BLaER1 treated with 17β-estradiol and CSF1 and Interleukin-3, amounts not matched to agents 10 nM and 100 nM (cell line): ENCODE measurements around the gene RTP2.

Experiments used
- H3K27ac ChIP-seq, 11 experiments: shearing (Covaris generic); formaldehyde crosslinking; 2 replicates each; pipeline ENCODE4 v1.8.1; 2022
- H3K27me3 ChIP-seq, 11 experiments: shearing (Covaris generic); formaldehyde crosslinking; 2 replicates each; pipeline ENCODE4 v1.8.1; 2022
- H3K36me3 ChIP-seq, 11 experiments: shearing (Covaris generic); formaldehyde crosslinking; 2 replicates each; pipeline ENCODE4 v1.8.1; 2022
- H3K4me1 ChIP-seq, 10 experiments: shearing (Covaris generic); formaldehyde crosslinking; 2 replicates each; pipeline ENCODE4 v1.8.1; 2022
- H3K4me2 ChIP-seq, 11 experiments: shearing (Covaris generic); formaldehyde crosslinking; 2 replicates each; pipeline ENCODE4 v1.8.1; 2022
- H3K4me3 ChIP-seq, 10 experiments: shearing (Covaris generic); formaldehyde crosslinking; 2 replicates each; pipeline ENCODE4 v1.8.1; 2022
- H3K9ac ChIP-seq, 11 experiments: shearing (Covaris generic); formaldehyde crosslinking; 2 replicates each; pipeline ENCODE4 v1.8.1; 2022
- H3K9me3 ChIP-seq, 11 experiments: shearing (Covaris generic); formaldehyde crosslinking; replicated peaks in 1 of 11; 2 replicates each; pipeline ENCODE4 v1.8.1; 2022
- H4K20me1 ChIP-seq, 11 experiments: shearing (Covaris generic); formaldehyde crosslinking; 2 replicates each; pipeline ENCODE4 v1.8.1; 2022
- Cebpa-rat ChIP-seq, 11 experiments: shearing (Covaris generic); IDR thresholded peaks; 2 replicates each; pipeline ENCODE4 v1.8.1; 2022

The RTP2 gene

GRCh38 chr3:187726564-187726963, 24.2 kb upstream of the RTP2 start:
- Histone ChIP-seq H3K4me3 (no peak overlapping the region), H3K27me3 (no peaks in the 10 kb centered on the region), H3K4me1 (peaks cover 0 to 10% (median 5%) of the 10 kb centered on the region in 10 experiments; a peak in 5 of 20 replicates), H3K9me3 (no peaks in the 10 kb centered on the region), H3K9ac (peak overlapping the region in 1 of 11 experiments; percentile 28; a peak in 2 of 22 replicates), H3K36me3 (peaks cover 95 to 100% (median 99%) of the 10 kb centered on the region in 11 experiments), H4K20me1 (peaks cover 19 to 99% (median 86%) of the 10 kb centered on the region in 11 experiments; a peak in 20 of 22 replicates), H3K27ac (no peak overlapping the region; a peak in 1 of 22 replicates), H3K4me2 (no peak overlapping the region)
- no peak for TF ChIP-seq Cebpa-rat (IDR thresholded peaks at IDR 0.05)

DNA sequence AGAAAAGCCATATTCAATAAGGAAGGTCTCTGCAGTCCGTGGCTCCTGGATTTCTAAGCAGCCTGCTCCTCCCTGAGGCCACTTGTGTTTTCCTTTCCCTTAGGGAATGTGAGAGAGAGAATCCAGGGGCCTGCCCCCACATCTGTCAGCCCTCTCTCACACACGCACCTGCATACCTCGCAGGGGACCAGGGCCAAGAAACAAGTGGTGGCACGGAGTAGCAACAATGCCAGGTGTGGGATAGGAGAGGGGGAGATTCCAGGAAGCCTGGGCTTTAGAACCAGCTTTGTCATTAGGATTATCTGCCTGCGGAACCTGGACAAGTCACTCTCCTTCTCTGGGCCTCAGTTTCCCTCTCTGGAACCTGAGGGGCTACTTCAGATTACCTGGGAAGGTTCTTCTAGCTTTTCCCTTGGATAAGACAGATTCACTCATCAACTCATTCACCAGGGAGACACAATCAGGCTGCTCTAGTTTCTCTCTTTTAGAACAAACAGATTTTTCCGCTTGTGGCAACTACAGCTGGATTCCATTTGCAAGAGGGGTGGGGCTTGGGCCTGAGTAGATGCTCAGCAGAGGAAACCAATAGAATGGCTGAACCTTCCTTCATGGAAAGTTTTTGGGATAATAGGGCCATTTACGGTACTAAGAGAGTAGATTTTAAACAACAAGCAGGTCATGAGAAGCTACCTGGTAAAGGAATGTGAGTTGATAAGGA, 23.5 kb upstream of the RTP2 start:
- no peak for TF ChIP-seq Cebpa-rat (IDR thresholded peaks at IDR 0.05)
- Histone ChIP-seq H3K4me3 (no peak overlapping the region), H3K27ac (no peak overlapping the region), H3K36me3 (peaks cover 95 to 100% (median 99%) of the 10 kb centered on the region in 11 experiments), H3K9me3 (no peaks in the 10 kb centered on the region), H3K4me1 (peaks cover 0 to 10% (median 5%) of the 10 kb centered on the region in 10 experiments; a peak in 5 of 20 replicates), H3K4me2 (no peak overlapping the region), H3K27me3 (no peaks in the 10 kb centered on the region), H3K9ac (no peak overlapping the region), H4K20me1 (peaks cover 19 to 99% (median 84%) of the 10 kb centered on the region in 11 experiments; a peak in 20 of 22 replicates)

- no peak overlapping the region for H3K27ac ChIP-seq
- no peak overlapping the region for H3K4me2 ChIP-seq
- H3K4me3 ChIP-seq, result no peak overlapping the region
- no peak for TF ChIP-seq Cebpa-rat (IDR thresholded peaks at IDR 0.05)
- peaks cover 0 to 10% (median 5%) of the 10 kb centered on the region in 10 experiments; a peak in 5 of 20 replicates for H3K4me1 ChIP-seq
- H3K9me3 ChIP-seq, result no peaks in the 10 kb centered on the region
- H4K20me1 ChIP-seq, result peaks cover 19 to 99% (median 78%) of the 10 kb centered on the region in 11 experiments; a peak in 20 of 22 replicates
- H3K27me3 ChIP-seq, result no peaks in the 10 kb centered on the region
- peaks cover 95 to 100% (median 98%) of the 10 kb centered on the region in 11 experiments for H3K36me3 ChIP-seq
- no peak overlapping the region for H3K9ac ChIP-seq
Observed at GRCh38 chr3:187725224-187725623, 22.9 kb upstream of the RTP2 start.

DNA sequence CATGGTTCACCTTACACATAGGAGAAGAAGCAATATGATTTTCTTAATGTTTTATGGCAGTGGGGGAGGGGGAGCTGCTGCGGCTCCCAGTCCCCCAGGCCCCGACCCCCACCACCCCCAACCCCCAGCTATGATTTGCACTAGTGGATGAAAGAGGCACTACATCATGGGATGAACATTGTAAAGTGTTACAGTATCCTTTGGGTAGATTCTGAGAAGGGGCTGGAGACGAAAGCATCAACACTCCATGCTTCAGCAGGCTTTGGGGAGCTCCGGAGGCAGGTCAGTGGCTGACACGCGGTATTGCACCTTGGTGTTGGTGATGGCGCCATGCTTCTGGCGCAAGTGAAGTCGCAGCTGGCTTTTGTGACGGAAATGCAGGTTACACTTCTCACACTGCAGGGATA, 19.9 kb upstream of the RTP2 start:
- Histone ChIP-seq H3K36me3 (peaks cover 67 to 73% (median 69%) of the 10 kb centered on the region in 11 experiments), H3K27me3 (no peaks in the 10 kb centered on the region)

DNA sequence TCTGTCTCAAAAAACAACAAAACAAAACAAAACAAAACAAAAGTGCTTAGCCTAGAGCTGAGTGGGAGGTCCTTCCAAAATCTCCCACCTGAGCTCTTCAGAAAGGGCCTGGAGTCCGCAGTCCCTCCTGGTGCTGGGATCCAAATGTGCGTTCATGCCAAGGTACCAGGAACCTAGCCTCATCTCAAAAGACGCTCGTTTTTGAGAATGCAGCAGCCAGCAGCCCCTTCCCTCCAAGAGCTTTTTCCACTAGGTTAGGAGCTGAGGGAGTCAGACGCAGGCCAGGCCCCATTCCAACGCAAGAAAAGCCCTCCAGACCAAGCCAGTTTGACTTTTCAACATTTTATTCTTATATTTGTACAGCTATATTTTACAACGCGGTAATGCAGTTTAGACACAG, 18.7 kb upstream of the RTP2 start:
- Histone ChIP-seq H3K27ac (no peak overlapping the region), H3K36me3 (peaks cover 55 to 62% (median 57%) of the 10 kb centered on the region in 11 experiments), H3K4me1 (0 out of 20 replicates have a peak, but pooled peaks cover 0 to under 1% (median 0%) of the 10 kb centered on the region in 10 experiments), H3K4me2 (no peak overlapping the region), H3K27me3 (no peaks in the 10 kb centered on the region), H3K4me3 (no peak overlapping the region), H3K9ac (no peak overlapping the region), H3K9me3 (no peaks in the 10 kb centered on the region), H4K20me1 (peaks cover 8 to 66% (median 40%) of the 10 kb centered on the region in 11 experiments; a peak in 18 of 22 replicates)
- no peak for TF ChIP-seq Cebpa-rat (IDR thresholded peaks at IDR 0.05)

More for the DNA sequence above, 19.9 kb upstream of the RTP2 start:
- Histone ChIP-seq H3K4me2 (no peak overlapping the region), H3K27ac (no peak overlapping the region), H3K4me3 (no peak overlapping the region), H3K9ac (no peak overlapping the region), H3K9me3 (no peaks in the 10 kb centered on the region), H4K20me1 (peaks cover 13 to 78% (median 52%) of the 10 kb centered on the region in 11 experiments; a peak in 19 of 22 replicates), H3K4me1 (no peaks in the 10 kb centered on the region)
- TF ChIP-seq Cebpa-rat (IDR thresholded peaks at IDR 0.05), result no peak

GRCh38 chr3:187720337-187720670, 17.9 kb upstream of the RTP2 start:
- Histone ChIP-seq H3K27me3 (no peaks in the 10 kb centered on the region), H3K4me1 (peaks cover 4 to 8% (median 5%) of the 10 kb centered on the region in 10 experiments), H4K20me1 (peaks cover 8 to 59% (median 32%) of the 10 kb centered on the region in 11 experiments; a peak in 17 of 22 replicates), H3K9ac (0 out of 22 replicates have a peak overlapping the region, but pooled peaks of 1 of the 11 experiments have one; percentile 25), H3K36me3 (peaks cover 48 to 54% (median 50%) of the 10 kb centered on the region in 11 experiments), H3K27ac (no peak overlapping the region; a peak in 2 of 22 replicates), H3K4me2 (no peak overlapping the region), H3K4me3 (no peak overlapping the region), H3K9me3 (no peaks in the 10 kb centered on the region)
- no peak for TF ChIP-seq Cebpa-rat (IDR thresholded peaks at IDR 0.05)

- Histone ChIP-seq H3K4me3 (no peak overlapping the region), H3K4me2 (no peak overlapping the region), H3K36me3 (peaks cover 42 to 49% (median 45%) of the 10 kb centered on the region in 11 experiments), H3K27ac (peak overlapping the region in 1 of 11 experiments; percentile 15; a peak in 2 of 22 replicates), H3K9me3 (no peaks in the 10 kb centered on the region), H3K9ac (0 out of 22 replicates have a peak overlapping the region, but pooled peaks of 1 of the 11 experiments have one; percentile 25), H4K20me1 (peaks cover 3 to 53% (median 27%) of the 10 kb centered on the region in 11 experiments; a peak in 17 of 22 replicates), H3K27me3 (no peaks in the 10 kb centered on the region), H3K4me1 (peaks cover 9 to 13% (median 10%) of the 10 kb centered on the region in 10 experiments)
- no peak for TF ChIP-seq Cebpa-rat (IDR thresholded peaks at IDR 0.05)
Observed at GRCh38 chr3:187719628-187720336, 17.4 kb upstream of the RTP2 start.

GRCh38 chr3:187718802-187719201, 16.4 kb upstream of the RTP2 start:
- H3K9ac ChIP-seq, result no peak overlapping the region
- peaks cover 0 to 43% (median 19%) of the 10 kb centered on the region in 11 experiments; a peak in 12 of 22 replicates for H4K20me1 ChIP-seq
- no peak for TF ChIP-seq Cebpa-rat (IDR thresholded peaks at IDR 0.05)
- no peaks in the 10 kb centered on the region for H3K9me3 ChIP-seq
- H3K36me3 ChIP-seq, result peaks cover 33 to 39% (median 35%) of the 10 kb centered on the region in 11 experiments
- no peak overlapping the region for H3K4me2 ChIP-seq
- no peak overlapping the region for H3K27ac ChIP-seq
- peaks cover 12 to 16% (median 14%) of the 10 kb centered on the region in 10 experiments for H3K4me1 ChIP-seq
- H3K4me3 ChIP-seq, result no peak overlapping the region
- no peaks in the 10 kb centered on the region for H3K27me3 ChIP-seq

DNA sequence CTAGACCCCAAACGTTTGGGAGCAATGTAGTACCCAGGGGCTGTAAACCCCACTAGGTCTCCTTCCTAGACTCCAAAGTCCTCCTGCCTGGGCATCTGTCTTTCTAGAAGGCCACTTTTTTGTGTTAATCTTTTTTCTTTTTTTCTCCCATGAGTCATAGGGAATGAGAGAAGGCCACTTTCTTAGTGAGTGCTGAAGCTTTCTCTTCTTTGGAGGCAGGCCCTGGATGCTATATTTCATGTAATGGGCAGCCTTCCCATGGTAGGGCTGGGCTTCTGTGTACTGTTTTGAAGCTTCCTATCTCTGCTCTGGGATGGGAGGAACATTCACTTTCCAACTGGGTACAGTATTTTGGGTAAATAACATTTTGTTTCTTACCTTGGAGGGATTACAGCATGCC, 15.2 kb upstream of the RTP2 start:
- H4K20me1 ChIP-seq, result peaks cover 0 to 31% (median 13%) of the 10 kb centered on the region in 11 experiments; a peak in 11 of 22 replicates
- no peak overlapping the region for H3K4me2 ChIP-seq
- H3K27ac ChIP-seq, result no peak overlapping the region
- peaks cover 12 to 16% (median 14%) of the 10 kb centered on the region in 10 experiments for H3K4me1 ChIP-seq
- no peak overlapping the region for H3K4me3 ChIP-seq
- no peak for TF ChIP-seq Cebpa-rat (IDR thresholded peaks at IDR 0.05)
- no peaks in the 10 kb centered on the region for H3K27me3 ChIP-seq
- H3K36me3 ChIP-seq, result peaks cover 20 to 27% (median 22%) of the 10 kb centered on the region in 11 experiments
- H3K9ac ChIP-seq, result no peak overlapping the region
- 0 out of 22 replicates have a peak, but pooled peaks cover 0 to 5% (median 0%) of the 10 kb centered on the region in 11 experiments for H3K9me3 ChIP-seq
